Panc1 (cell line): ENCODE measurements around the gene NFAT5.

Experiments
- CTCF ChIP-seq: fragments of 450-650 bp; IDR thresholded peaks from 2 replicates; pipeline ENCODE4 v1.5.1; 2017; ENCODE audit warnings: mild to moderate bottlenecking
- POLR2AphosphoS5 ChIP-seq: IDR thresholded peaks from 2 replicates; pipeline ENCODE4 v1.6.1; 2012; ENCODE audit warnings: mild to moderate bottlenecking, low read depth, low read length, moderate library complexity
- REST ChIP-seq, 2 experiments: IDR thresholded peaks; 2 replicates each; pipeline ENCODE4 v1.6.1; 2011 to 2012; ENCODE audit warnings: low read depth in 2 of 2, control low read depth in 1 of 2, low read length in 1 of 2, mild to moderate bottlenecking in 1 of 2, moderate library complexity in 1 of 2; ENCODE audit not compliant: insufficient read depth in 1 of 2
- SIN3A ChIP-seq: IDR thresholded peaks from 2 replicates; pipeline ENCODE4 v1.6.1; 2012; ENCODE audit warnings: low read depth, mild to moderate bottlenecking, low read length, moderate library complexity, borderline replicate concordance; ENCODE audit not compliant: insufficient read depth

- TF ChIP-seq CTCF (no peak), POLR2AphosphoS5 (no peak), REST (IDR thresholded peaks at IDR 0.05; ENCODE audit: insufficient read depth in 1 of 2, low read depth in 2 of 2, low read length in 1 of 2) (no peak), SIN3A (no peak)
Observed at GRCh38 chr16:69593751-69594255, 28.0 kb downstream of the NFAT5 start.
